GM23338 (cell line): ENCODE results near the gene SH3PXD2B. TPM values are rescaled to one million over a fixed set of nuclear protein-coding genes. Genes with fewer than 3 reads are reported as not detected.

ENCODE experiments used
- ATAC-seq: fragments of 200-7000 bp; cut with Tn5 transposase; 3 replicates; pipeline ENCODE4 v1.9.1; 2020
- DNase-seq: peaks from one replicate; pipeline ENCODE4 v3.0.0-alpha.2; 2015; ENCODE audit warnings: low spot score
- H2AFZ ChIP-seq: fragments of 200-600 bp; sonication (generic); 2 replicates; pipeline ENCODE4 v1.8.0; 2016; ENCODE audit warnings: antibody characterized with exemption, mild to moderate bottlenecking, moderate library complexity
- H3F3A ChIP-seq: fragments of 200-600 bp; sonication (generic); replicated peaks from 2 replicates; pipeline ENCODE4 v1.8.0; 2017; ENCODE audit warnings: antibody characterized with exemption, mixed run types, low read depth
- H3K27ac ChIP-seq: fragments of 200-600 bp; sonication (generic); 2 replicates; pipeline ENCODE4 v1.6.1; 2016; ENCODE audit warnings: low read depth
- H3K27me3 ChIP-seq: fragments of 200-600 bp; sonication (generic); 2 replicates; pipeline ENCODE4 v1.8.0; 2016; ENCODE audit warnings: mild to moderate bottlenecking, mixed run types, moderate library complexity; ENCODE audit not compliant: insufficient read depth
- H3K36me3 ChIP-seq: fragments of 200-600 bp; sonication (generic); 2 replicates; pipeline ENCODE4 v1.8.0; 2016; ENCODE audit warnings: mild to moderate bottlenecking; ENCODE audit not compliant: insufficient read depth
- H3K4me1 ChIP-seq: fragments of 200-600 bp; sonication (generic); 2 replicates; pipeline ENCODE4 v1.8.0; 2016; ENCODE audit warnings: mild to moderate bottlenecking, moderate library complexity; ENCODE audit not compliant: insufficient read depth
- H3K4me2 ChIP-seq: fragments of 200-600 bp; sonication (generic); 2 replicates; pipeline ENCODE4 v1.7.1; 2017; ENCODE audit warnings: mixed run types
- H3K4me3 ChIP-seq: fragments of 200-600 bp; sonication (generic); 2 replicates; pipeline ENCODE4 v1.6.1; 2016; ENCODE audit warnings: mixed run types
- H3K79me2 ChIP-seq: fragments of 200-600 bp; sonication (generic); replicated peaks from 2 replicates; pipeline ENCODE4 v1.8.0; 2017; ENCODE audit warnings: mild to moderate bottlenecking; ENCODE audit not compliant: insufficient read depth
- H3K9me2 ChIP-seq: fragments of 200-600 bp; sonication (generic); 2 replicates; pipeline ENCODE4 v1.8.0; 2017; ENCODE audit not compliant: insufficient read depth
- H4K20me1 ChIP-seq: fragments of 200-600 bp; sonication (generic); replicated peaks from 2 replicates; pipeline ENCODE4 v1.8.0; 2017; ENCODE audit warnings: mild to moderate bottlenecking; ENCODE audit not compliant: insufficient read depth
- H3K27ac Mint-ChIP-seq: 2 replicates; pipeline ENCODE4 v1.8.0; 2020; ENCODE audit warnings: inconsistent platforms, mild to moderate bottlenecking, moderate library complexity, mixed read lengths
- H3K27me3 Mint-ChIP-seq: 3 replicates; pipeline ENCODE4 v1.8.0; 2022; ENCODE audit warnings: low read depth, mild to moderate bottlenecking, moderate library complexity, mixed read lengths, inconsistent platforms; ENCODE audit not compliant: insufficient read depth, poor library complexity
- H3K36me3 Mint-ChIP-seq: 3 replicates; pipeline ENCODE4 v1.8.0; 2021; ENCODE audit warnings: low read depth, mild to moderate bottlenecking, inconsistent platforms, moderate library complexity, mixed read lengths
- H3K4me1 Mint-ChIP-seq: 3 replicates; pipeline ENCODE4 v1.8.0; 2020; ENCODE audit warnings: mild to moderate bottlenecking, inconsistent platforms, mixed read lengths
- H3K4me3 Mint-ChIP-seq: 3 replicates; pipeline ENCODE4 v1.8.0; 2021; ENCODE audit warnings: moderate library complexity, mild to moderate bottlenecking, inconsistent platforms, mixed read lengths
- H3K9me3 Mint-ChIP-seq: 3 replicates; pipeline ENCODE4 v1.8.0; 2020; ENCODE audit warnings: moderate library complexity, mild to moderate bottlenecking, inconsistent platforms, mixed read lengths
- CREB1 ChIP-seq: fragments of 250-450 bp; sonication (Bioruptor Pico); IDR thresholded peaks from 2 replicates; pipeline ENCODE4 v1.5.0; 2020; ENCODE audit warnings: low read depth, mild to moderate bottlenecking, moderate library complexity
- CTCF ChIP-seq, 2 experiments: fragments of 200-600 bp in 1 of 2; sonication (generic) in 1 of 2; conservative IDR thresholded peaks; 2 replicates each; pipeline versions ENCODE4 v1.5.1 to v1.6.1; 2016 to 2017; ENCODE audit warnings: antibody characterized with exemption in 2 of 2, low read depth in 2 of 2, mild to moderate bottlenecking in 2 of 2, moderate library complexity in 1 of 2
- ETS1 ChIP-seq: IDR thresholded peaks from 2 replicates; pipeline ENCODE4 v1.6.1; 2016; ENCODE audit warnings: antibody characterized with exemption
- EZH2 ChIP-seq: fragments of 200-600 bp; sonication (generic); IDR thresholded peaks from one replicate; pipeline ENCODE4 v1.8.0; 2017; ENCODE audit warnings: antibody characterized with exemption, mild to moderate bottlenecking, low read depth; ENCODE audit not compliant: unreplicated experiment
- NANOG ChIP-seq: IDR thresholded peaks from 2 replicates; pipeline ENCODE4 v1.6.1; 2016; ENCODE audit warnings: antibody characterized with exemption, borderline replicate concordance
- POLR2AphosphoS5 ChIP-seq: IDR thresholded peaks from 2 replicates; pipeline ENCODE4 v1.6.1; 2016; ENCODE audit warnings: antibody characterized with exemption, low read depth
- REST ChIP-seq: IDR thresholded peaks from one replicate; pipeline ENCODE4 v1.6.1; 2018; ENCODE audit warnings: antibody characterized with exemption; ENCODE audit not compliant: unreplicated experiment
- STAT1 ChIP-seq: IDR thresholded peaks from one replicate; pipeline ENCODE4 v1.6.1; 2016; ENCODE audit warnings: antibody characterized with exemption; ENCODE audit not compliant: unreplicated experiment
- ZNF114 ChIP-seq: fragments of 250-450 bp; sonication (Bioruptor Pico); IDR thresholded peaks from 2 replicates; pipeline ENCODE4 v1.5.0; 2020; ENCODE audit warnings: mild to moderate bottlenecking, moderate library complexity
- ZNF462 ChIP-seq: fragments of 250-450 bp; sonication (Bioruptor Pico); IDR thresholded peaks from 2 replicates; pipeline ENCODE4 v1.5.0; 2020; ENCODE audit warnings: mild to moderate bottlenecking, moderate library complexity
- polyA plus RNA-seq: library from polyadenylated mRNA; unstranded; fragments of >200 nt; fragmentation: Nextera tagmentation; extraction: Ambion mirVana; gene quantifications from 2 replicates; pipeline ENCODE4 v1.2.1, GENCODE V29; 2016
- total RNA-seq: library from RNA; depleted of rRNA; stranded (reverse); fragments of >200 nt; shearing (Covaris generic); gene quantifications from 2 replicates; pipeline ENCODE4 v1.2.3, GENCODE V29; 2014

Gene SH3PXD2B
- total and polyA plus RNA-seq, 2 experiments from 2014 or later, result 40.2 to 52.5 TPM

GRCh38 chr5:172455087-172455381 lies 709 bp upstream of the SH3PXD2B start:
- Histone ChIP-seq H2AFZ (peak overlapping the region; percentile 98), H3K36me3 (0 out of 2 replicates have a peak, but pooled peaks cover 7% of the 10 kb centered on the region), H3K79me2 (peaks cover 31% of the 10 kb centered on the region), H3K27ac (no peak overlapping the region), H3F3A (peaks cover 10% of the 10 kb centered on the region; the same call in 1 of the 2 replicates), H3K4me3 (peak overlapping the region; percentile 62), H3K27me3 (no peaks in the 10 kb centered on the region), H3K9me2 (no peaks in the 10 kb centered on the region), H3K4me2 (peak overlapping the region; percentile 84), H3K4me1 (peaks cover 34% of the 10 kb centered on the region), H4K20me1 (peaks cover 20% of the 10 kb centered on the region)
- peaks cover 44% of the 10 kb centered on the region for H3K4me1 Mint-ChIP-seq
- H3K9me3 Mint-ChIP-seq, result no peaks in the 10 kb centered on the region
- peak; percentile 47 for DNase-seq
- peaks cover 6% of the 10 kb centered on the region; the same call in 2 of the 3 replicates for H3K36me3 Mint-ChIP-seq
- TF ChIP-seq ETS1 (no peak), STAT1 (no peak), ZNF462 (CRISPR knock-in tag) (no peak), EZH2 (no peak), POLR2AphosphoS5 (no peak), CREB1 (CRISPR knock-in tag) (no peak), NANOG (no peak), REST (no peak), CTCF (conservative IDR thresholded peaks at IDR 0.05; ENCODE audit: low read depth in 2 of 2) (no peak), ZNF114 (CRISPR knock-in tag) (no peak)
- H3K27me3 Mint-ChIP-seq, result peaks cover 26% of the 10 kb centered on the region
- peak overlapping the region; percentile 88 for H3K27ac Mint-ChIP-seq
- peak overlapping the region; percentile 74 for H3K4me3 Mint-ChIP-seq
- no peak for ATAC-seq
